GM18505 (cell line): ENCODE measurements around the gene FNTB.
"Not testable (repeated sequence)": the region's sequence is repeated elsewhere in the genome, so short reads cannot be mapped to it uniquely, and the experiment has no call there.

ENCODE experiments used
- ATAC-seq: cut with Tn5 transposase; IDR thresholded peaks from one replicate; pipeline ENCODE4 v1.9.1; 2021; ENCODE audit not compliant: unreplicated experiment
- POLR2A ChIP-seq: IDR thresholded peaks from 4 replicates; pipeline ENCODE4 v1.6.1; 2011; ENCODE audit warnings: borderline replicate concordance; ENCODE audit not compliant: insufficient read depth, insufficient read length; ENCODE audit errors: extremely low read depth

Gene FNTB

DNA sequence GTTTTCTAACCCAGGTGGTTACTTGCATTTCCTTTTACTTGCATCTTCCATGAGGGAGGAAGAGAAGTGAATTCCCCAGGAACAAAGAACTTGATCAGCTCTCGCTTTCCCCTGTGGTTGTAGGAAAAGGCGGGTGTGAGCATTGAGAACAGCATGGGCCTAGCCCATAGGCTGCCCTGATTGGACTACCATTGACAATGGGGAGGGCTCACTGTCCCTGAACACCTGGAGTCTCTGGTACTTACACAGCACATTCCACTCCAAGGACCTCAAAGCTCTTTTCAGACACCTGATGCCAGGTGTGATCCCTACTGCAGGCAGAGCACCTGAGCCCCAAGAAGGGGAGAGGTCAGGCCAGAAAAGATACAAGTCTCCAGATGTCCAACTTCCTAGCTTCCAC lies 90.6 kb downstream of the FNTB start:
- ATAC-seq = no peak
- TF ChIP-seq POLR2A = no peak

DNA sequence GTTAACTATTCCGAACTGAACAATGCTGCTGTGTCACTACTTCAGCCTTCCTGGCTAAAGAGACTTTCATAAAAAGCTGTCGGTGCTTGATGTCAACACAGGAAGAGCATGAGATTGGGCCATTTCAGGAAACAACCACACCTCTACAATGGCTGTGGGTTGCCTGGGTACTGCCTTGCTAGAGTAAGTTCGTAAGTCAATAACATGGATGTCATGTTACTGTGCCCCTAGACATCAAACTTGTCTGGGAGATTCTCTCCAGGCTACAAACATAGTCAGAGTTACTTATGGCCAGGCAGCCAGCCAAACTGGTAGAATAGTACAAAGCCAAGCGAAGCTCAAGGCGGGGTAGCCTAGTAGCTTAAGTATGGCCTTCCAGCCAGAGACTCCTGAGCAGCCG lies 92.5 kb downstream of the FNTB start:
- ATAC-seq = no peak
- TF ChIP-seq POLR2A = no peak

DNA sequence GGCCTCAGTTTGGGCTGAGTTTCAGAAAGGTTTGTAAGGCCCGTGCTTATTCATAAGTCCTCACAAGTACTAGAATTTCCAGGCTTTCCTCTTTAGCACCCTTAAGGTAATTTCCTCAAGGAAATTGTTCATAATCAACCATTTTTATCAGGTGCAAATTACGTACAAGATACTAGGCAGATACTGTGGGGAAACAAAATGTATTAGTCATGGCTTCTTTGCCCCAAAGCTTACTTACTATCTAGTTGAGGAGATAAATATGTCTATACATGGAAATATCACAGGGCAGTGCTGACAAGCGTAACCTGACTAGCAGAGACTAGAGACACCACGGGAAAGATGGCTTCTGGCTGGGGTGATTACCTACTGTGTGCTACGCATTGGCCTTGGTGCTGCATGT lies 93.1 kb downstream of the FNTB start:
- TF ChIP-seq POLR2A = no peak

DNA sequence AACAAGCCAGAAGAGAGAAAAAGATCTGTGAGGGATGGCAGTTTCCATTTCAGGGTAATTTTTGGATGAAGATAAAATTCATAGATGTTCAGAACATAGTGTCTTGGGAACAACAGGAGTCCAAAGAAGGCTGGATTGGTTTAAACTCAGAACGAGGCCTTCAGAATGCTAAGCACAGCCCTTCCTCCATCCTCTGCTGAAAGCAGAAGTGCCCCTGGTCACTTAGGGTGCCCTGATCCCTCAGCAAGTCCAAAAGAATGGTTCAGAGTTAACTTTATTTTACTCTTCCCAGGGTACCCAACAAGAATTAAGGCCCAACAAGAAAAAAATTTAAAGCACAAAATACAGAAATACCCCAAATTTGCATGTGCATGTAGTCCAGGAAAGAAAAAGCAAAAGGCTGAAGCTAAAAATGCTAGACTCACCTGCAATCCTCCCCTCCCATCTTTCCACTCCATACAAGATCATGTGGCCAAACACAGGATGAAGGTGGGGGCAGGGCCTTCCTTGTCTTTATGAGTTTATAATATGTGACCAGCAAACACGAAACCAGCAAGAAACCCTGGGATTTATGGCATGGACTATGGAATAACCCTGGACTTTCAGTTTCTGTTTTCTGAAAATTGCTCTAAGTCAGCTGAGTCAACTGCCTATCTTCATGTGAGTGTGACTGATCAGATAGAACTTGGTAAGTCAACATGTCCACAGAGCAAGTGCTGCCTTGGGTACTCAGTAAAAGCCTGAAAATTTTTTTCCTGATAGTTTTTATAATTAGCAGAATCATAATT lies 94.5 kb downstream of the FNTB start:
- TF ChIP-seq POLR2A = no peak
- no peak for ATAC-seq

More for the DNA sequence above, 93.1 kb downstream of the FNTB start:
- ATAC-seq = no peak

DNA sequence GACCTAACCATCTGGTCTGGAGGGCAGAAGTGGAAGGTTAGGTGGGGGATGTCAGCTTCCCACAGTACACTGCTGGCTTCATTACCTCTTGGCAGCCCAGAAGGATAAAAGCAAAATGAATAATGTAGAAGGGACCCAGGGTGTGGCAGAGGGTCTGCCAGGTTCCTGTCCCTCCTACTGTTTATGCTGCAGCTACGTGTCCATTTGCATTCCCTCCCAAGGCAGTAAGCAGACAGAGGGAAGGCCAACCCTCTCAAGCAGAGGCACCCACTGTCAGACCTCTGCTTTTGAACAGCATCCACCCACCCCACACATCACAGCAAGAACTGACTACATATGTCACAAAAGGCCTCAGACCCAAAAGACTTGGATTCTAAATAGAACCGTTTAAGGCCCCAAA lies 96.2 kb downstream of the FNTB start:
- no peak for ATAC-seq
- no peak for TF ChIP-seq POLR2A

DNA sequence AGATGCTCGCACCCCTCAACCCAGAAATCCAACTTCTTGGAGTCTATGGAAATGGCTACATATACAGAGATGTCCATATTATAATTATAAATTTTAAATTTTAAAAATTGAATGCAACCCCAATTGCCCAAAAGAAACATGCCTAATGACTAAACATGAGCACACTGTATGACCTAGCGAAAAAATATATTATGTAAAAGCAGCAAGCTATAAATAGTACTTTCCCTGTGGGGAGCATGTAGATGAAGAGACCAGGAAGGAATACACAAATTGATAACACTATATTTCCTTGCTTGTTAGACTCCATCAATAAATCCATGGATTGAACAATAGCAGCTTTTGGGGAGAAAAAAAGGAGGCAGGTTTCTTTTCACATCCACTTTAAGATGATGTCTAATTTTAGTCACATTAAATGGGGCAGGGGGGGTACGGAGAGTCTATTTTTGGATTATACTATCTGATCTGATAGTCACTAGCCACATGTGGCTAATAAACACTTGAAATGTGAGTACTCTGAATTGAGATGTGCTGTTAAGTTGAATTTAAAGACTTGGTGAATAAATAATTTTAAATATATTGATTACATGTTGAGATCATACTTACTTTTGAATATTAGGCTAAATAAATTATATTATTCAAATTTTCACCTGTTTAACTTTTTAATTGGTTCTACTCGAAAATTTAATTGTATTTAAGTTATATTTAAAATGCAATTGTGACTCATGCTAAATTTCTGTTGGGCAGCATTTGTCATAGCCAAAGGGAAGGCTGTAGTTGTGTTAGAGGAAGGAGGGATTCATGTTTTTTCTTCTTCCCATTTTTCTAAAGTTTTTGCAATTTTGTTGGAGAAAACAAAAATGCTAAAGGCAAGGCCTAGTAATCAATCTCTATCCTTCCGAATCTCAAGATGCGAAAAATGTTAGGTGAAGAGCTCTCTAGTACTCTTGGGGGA lies 98.1 kb downstream of the FNTB start:
- TF ChIP-seq POLR2A = no peak
- ATAC-seq = no peak

DNA sequence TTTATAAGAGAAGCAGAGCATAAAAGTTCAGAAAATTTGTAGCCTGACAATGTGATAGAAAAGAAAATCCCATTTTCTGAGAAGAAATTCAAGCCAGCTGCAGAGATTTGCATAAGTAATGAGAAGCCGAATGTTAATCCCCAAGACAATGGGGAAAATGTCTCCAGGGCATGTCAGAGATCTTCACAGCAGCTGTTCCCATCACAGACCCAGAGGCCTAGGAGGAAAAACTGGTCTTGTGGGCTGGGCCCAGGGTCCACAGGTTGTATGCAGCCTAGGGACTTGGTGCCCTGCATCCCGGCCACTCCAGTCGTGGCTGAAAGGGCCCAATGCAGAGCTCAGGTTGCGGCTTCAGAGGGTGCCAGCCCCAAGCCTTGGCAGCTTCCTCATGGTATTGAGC lies 100.0 kb downstream of the FNTB start:
- ATAC-seq = not testable (repeated sequence)

DNA sequence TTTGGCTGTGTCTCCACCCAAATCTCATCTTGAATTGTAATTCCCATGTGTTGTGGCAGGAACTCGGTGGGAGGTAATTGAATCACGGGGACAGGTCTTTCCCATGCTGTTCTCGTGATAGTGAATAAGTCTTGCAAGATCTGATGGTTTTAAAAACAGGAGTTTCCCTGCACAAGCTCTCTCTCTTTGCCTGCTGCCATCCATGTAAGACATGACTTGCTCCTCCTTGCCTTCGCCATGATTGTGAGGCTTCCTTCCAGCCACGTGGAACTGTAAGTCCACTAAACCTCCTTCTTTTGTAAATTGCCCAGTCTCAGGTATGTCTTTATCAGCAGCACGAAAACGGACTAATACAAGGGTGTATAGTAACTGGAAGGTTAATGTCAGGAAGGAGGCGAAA lies 101.1 kb downstream of the FNTB start:
- ATAC-seq = not testable (repeated sequence)

DNA sequence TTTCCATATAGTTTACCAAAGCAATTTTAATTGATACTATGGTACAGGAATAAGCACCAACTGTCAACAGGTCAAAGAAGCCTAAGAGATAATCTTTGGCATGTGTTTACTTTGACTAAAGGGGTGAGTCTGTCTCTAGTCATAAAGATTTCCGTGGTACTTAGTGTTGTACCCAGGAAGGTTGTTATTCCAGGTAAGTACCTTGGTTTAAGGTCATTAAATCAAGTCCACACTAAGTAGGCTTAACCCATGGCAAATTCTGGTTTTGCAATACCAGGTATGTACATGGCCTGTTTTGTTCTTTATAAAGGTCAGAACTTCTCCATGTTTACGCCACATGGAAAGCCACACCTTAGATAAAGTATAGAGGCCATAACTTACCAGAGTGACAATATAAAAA lies 105.7 kb downstream of the FNTB start:
- ATAC-seq = no peak
- no peak for TF ChIP-seq POLR2A

DNA sequence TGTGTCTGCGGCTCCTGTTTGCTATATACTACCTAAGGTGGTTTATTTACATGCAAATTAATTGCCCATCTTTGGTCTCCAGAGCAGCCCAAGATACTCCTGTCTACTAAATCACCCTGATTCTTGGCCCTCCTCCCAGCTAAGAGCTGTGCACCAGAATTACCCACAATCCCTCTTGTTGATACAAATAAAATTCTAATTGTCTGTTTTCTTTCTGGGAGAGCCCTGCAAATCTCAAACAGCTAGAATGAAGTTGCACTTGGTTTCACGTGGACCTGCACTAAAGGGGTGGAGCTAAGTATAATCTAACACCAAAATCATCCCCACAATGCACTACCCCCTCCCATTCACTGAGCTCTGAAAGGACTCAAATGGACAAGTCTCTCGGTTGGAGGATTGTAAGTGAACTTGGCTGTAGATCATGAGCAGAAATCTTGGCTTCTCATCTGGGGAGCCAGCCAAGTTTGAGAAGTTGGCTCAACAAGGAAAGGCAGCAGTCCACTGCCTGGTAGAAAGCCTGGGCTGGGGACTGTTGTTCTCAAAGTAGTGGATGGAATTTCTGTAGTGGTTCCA lies 109.0 kb downstream of the FNTB start:
- TF ChIP-seq POLR2A = no peak
- ATAC-seq = no peak

DNA sequence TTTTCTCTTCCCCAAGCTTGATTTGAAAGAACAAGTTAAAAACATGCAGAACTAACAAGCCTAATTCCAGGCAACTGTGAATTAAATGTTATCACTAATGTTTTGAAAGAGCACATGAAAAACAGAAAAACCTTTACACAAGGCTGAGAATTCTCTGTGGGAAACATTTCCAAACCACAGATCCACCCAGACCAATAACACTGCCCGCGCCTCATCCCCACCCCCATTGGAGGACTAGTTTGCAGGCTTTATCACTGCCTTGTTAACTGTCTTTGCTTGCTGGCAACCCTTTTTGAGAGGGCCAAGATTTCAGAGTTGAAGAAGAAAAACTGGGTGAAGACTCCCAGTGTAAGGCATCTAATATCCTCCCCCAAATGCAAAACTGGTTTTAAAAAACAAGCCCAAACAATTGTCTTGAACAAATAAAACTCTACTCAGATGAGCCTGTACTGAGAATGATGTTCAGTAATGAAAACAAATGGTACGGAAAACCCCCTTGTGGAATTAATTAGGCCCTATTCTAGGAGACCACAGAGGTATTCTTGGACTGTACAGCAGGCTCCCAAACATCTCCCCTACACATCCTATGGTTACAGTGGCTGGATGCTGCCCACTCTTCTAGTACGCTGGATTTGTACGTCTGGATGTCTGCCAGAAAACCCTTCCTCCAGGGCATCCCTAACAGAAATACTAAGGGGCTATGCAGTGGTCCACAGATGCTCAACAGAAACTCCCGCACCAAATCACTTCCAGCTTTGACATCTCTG lies 109.8 kb downstream of the FNTB start:
- no peak for TF ChIP-seq POLR2A
- no peak for ATAC-seq

DNA sequence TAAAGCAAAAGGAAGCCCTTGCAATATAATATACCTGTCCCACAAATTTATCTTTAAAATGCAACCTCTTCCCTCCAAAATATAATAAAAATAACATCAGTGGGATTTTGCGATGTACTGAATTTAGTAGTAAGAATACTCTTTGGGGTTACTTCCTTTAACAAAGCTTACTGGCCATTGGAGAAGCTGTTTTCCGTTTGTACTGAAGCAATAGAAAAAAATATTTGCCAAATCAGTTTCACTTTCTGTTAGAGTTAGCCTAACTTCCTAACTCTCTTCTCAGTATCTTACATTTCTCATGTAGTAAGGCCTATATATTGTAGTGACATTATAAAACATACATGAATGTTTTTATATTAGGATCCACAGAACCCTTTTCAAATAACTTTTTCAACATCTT lies 111.9 kb downstream of the FNTB start:
- ATAC-seq = no peak
- TF ChIP-seq POLR2A = no peak

DNA sequence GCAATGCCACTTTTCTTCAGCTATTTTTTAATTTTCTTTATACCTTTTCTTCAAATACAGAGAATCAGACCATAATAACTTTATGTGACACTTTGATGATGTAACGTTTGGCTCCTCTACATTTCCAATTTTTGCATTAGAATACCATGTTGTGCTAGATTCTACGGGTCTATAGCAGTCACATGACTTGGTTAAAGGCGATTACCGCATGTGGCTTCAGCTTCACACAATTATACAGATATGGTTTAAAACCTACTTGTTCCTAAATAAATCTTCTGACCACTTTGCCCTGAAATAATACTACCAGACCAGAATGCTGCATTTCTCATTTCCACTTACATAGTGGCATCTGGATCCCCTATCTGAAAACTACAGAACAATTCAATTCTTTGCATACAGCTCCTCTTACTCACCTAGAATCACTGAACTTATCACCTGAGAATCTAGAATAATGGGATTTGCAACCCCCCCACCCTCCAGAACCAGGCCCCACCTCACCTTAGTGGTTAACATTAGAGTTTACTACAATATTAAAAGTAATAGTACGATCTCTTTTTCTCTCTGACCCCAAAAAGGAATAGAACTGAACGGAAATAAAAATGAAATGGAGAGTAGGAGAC lies 114.3 kb downstream of the FNTB start:
- no peak for ATAC-seq
- no peak for TF ChIP-seq POLR2A

DNA sequence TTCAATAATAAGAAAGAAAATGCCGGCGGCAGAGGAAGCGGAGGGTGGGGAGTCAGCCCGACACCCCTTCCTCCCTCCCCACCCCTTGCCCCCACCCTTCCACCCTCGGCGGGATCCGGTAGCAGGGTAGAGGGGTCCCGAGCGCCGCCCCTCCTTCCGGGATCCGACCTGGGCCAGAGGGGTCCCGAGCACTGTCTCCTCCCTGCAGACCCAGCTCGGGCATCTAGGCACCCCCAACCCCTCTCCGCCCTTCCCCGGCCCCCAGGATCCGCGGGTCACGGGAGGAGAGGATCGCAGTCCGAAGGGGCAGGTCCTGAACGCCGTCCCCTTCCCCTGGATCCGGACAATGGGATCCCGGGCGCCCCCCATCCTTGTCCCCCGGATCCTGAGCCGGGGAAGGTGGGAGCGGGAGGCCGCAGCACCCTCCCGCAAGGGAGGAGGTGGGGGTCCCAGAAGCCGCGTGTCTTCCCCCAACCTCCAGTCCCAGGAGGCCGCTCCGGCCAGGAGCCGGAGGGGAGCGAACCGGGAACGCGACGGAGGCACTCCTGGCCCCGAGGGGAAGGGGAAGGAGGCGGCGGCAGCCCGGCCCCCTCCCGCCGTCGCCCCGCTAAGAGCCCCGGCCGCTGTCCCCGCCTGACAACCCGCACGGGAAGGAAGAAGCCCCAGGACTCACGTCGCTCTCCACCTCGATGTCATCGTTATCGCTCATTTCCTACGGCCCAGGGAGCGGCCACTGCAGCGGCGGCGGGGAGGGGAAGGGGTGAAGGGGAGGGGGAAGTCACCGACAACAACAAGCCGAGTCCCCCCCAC lies 115.1 kb downstream of the FNTB start:
- ATAC-seq = no peak
- no peak for TF ChIP-seq POLR2A
